ENCODE measurements around the gene LAMA1.

GRCh38 chr18:6983366-6983765 is 134.2 kb downstream of the LAMA1 start:
- TF ChIP-seq CTCF (conservative IDR thresholded peaks at IDR 0.05) (no peak), ZFX (IDR thresholded peaks at IDR 0.05) (no peak)
